GM21390 (cell line): ENCODE results near the gene CDPF1.
A peak's percentile ranks its signal among the peaks of the same experiment; 100 is the strongest.

ENCODE experiments used
- ATAC-seq: cut with Tn5 transposase; IDR thresholded peaks from one replicate; pipeline ENCODE4 v1.9.1; 2021; ENCODE audit not compliant: unreplicated experiment

CDPF1 gene

DNA sequence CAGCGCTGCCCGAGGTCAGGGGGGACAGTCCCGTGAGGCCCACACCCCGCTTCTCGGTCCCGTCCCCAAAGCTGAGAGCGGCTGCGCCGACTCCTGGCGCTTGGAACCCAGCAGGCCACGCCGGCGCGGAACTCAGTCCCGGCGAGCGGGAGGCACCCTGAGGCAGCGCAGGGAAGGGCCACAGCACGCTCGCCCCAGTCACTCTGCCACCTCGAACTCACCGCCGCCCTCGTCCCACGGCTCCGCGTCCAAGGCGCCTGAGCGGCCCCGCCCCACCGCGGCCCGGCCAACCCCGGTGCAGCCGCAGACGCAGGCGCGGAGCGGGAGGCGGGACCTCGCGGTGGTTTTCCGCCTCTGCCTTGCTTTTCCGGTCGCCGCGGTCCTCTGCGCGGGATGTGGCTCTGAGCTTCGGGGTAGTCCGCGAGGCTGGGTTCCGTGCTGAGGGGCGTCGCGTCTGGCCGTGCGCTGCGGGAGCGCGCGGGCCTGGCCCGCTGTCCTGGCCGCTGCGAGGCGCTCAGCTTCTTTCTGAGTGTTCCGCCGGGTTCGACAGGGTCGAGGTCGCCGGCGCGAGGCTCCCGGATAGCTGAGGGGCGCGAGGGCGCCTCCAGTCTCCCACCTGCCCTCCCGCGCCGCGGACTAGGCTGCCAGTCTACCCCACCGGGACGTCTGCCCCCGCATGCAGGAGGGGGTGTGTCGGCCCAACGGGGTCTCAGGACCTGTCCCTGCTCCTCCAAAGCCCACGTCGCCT, at the start of gene CDPF1:
Gene CDPF1 (minus strand): TSS at position 259 of the 748 bp plus-strand sequence. CDS start 2,009 bp downstream, outside the sequence.
- ATAC-seq: peak; percentile 80

DNA sequence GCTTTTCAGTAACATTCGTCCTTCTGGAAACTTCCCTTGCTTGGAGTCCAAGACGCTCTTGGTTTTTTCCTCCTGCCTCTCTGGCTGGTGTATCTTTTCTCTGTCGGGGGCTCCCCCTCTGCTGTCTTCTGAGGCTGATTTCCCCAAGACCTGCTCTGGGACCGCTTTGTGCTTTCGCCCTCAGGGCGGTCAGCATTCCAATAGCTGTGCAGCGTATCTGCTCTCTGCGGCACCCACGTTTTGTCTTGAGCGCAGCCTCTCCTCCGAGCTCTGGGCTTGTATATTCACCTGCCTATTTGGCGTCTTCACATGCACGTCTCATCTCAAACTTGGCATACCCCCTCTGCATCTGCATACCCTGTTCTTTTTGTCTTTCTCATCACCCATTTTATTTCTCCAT, 49.0 kb upstream of the CDPF1 start:
- ATAC-seq: no peak

DNA sequence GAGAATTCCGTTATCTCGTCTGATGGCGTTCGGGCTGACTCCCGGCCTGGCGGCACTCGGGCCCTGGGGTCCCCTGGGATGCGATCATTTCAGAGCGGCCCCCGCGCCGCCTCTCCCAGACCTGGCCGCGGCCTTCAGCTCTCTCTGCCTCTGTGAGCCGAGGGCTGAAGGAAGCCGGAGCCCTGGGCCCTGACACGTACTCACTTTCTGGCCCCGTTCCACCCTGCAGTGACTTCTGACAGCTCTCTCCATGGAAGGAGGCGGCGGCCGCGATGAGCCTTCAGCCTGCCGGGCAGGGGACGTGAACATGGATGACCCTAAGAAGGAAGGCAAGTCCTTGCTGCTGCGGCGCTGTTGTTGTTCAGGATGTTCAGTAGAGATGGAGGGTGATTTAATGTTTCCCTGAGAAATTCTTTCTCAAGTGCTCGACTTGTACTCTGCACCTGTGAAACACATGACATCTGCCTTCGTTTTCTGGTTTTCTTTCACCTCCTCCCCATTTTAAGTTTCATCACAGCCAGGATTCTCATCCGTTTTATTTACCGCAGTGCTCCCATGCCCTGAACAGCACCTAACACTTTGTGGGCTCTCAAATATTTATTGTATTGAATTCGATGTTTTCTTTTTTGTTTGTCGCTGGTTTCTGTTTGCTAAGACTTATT, 47.2 kb upstream of the CDPF1 start:
- peak; percentile 11 for ATAC-seq

DNA sequence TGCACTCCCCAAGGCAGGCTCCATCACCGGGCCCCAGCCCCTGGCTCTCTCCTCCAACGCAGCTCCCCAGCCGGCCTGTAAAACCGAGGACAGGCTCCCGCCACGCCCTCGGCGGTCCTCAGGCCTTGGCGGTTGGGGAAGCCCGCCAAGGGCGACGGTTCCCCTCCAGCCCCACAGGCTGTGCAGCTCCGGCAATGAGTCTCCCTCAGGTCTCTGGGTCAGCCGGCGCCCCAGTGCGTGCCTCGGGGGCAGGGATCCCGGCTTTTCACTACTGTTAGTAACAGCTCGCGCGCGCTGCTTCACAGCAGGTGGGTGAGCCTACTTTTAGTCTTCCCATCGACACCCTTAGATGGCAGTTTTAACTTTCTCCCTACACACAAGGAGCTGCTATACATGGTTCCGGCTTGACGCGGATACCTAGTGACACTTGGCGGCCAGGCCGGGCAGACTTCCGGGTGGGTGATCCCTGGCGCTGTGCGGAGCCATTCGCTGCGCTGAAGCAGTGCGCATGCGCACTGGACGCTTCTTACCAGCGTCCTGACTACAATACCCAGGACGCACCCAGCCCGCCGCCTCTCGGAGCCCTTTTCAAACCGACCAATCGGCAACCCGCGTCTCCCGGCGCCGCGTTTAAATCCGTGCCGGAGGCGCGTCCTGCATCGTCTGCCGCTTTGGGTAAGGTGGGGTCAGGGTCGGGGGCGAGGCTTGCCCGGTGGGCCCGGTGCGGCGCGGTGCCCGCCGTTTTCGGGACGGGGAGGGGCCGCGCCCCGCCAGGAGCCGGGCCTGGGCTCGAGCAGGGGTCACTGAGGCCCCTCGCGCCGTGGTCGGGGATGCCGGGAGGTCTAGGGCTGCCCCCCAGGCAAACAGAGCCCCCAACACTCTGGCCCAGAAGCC, 46.4 kb upstream of the CDPF1 start, which contains the start of gene GTSE1:
Gene GTSE1 (plus strand): TSS at position 614 of the 894 bp plus-strand sequence. CDS start 531 bp downstream, outside the sequence.
- peak; percentile 87 for ATAC-seq

DNA sequence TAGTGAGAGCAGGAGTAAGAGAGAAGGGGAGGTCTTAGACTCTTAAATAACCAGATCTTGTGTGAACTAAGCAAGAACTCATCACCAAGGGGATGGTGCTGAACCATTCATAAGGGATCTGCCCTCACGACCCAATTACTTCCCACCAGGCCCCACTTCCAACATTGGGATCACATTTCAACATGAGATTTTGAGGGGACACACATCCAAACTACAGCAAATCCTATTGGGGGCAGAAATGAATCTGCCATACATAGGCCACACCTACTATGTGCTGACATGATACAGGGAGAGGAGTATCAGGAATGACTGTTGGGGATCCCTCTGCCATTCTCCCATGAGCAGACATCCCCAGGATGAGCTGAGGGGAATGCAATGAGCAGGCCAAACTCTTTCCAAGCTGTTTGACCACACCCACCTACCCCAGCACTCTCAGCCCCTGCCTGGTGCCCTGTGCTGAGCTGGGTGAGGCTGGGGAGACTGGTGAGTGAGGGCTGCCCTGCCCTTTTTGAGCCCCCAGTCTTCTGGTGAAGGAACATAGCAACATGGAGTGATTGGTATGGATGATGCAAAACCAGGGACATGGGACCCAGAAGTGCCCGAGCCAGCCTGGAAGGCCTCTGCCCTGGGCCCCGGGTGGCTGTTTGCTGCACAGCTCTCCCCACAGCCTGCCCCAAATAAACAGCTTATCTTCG, 45.3 kb upstream of the CDPF1 start:
- no peak for ATAC-seq

- no peak for ATAC-seq
Observed at GRCh38 chr22:46294784-46295183, 44.7 kb upstream of the CDPF1 start.

GRCh38 chr22:46293577-46294260, 43.6 kb upstream of the CDPF1 start:
- ATAC-seq: no peak

DNA sequence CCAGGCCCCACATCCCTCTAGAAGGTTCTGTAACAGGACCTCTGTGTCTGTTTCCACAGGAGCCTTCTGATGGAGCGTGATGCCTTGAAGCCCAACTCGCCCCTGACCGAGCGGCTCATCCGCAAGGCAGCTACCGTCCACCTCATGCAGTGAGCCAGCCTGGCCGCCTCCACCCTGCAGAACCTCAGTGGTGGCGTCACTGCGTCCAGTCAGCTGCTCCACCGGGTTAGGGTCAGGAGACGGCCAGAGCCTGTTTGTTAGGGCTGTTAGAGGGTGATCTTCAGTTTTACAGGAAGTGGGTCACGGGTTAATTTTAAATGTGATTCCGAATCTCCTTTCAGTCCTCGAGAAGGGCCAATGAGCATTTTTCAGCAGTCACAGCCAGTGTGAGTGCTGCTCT, 42.6 kb upstream of the CDPF1 start:
- ATAC-seq: no peak

DNA sequence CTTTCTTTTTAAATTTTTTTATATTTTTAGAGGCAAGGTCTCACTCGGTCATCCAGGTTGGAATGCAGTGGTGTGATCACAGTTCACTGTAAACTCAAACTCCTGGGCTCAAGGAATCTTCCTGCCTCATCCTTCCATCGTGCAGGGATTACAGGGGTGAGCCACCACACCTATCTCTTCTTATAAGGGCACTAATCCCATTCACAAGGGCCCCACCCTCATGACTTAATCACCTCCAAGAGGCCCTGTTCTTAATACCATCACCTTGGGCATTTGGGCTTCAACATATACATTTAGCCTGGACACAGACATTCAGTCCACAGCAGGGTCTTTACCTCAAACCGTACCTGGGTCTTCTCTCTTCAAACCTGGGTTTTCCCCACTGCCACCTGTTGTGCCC, 42.1 kb upstream of the CDPF1 start:
- no peak for ATAC-seq

GRCh38 chr22:46290843-46291785, 41.0 kb upstream of the CDPF1 start:
- ATAC-seq: no peak

DNA sequence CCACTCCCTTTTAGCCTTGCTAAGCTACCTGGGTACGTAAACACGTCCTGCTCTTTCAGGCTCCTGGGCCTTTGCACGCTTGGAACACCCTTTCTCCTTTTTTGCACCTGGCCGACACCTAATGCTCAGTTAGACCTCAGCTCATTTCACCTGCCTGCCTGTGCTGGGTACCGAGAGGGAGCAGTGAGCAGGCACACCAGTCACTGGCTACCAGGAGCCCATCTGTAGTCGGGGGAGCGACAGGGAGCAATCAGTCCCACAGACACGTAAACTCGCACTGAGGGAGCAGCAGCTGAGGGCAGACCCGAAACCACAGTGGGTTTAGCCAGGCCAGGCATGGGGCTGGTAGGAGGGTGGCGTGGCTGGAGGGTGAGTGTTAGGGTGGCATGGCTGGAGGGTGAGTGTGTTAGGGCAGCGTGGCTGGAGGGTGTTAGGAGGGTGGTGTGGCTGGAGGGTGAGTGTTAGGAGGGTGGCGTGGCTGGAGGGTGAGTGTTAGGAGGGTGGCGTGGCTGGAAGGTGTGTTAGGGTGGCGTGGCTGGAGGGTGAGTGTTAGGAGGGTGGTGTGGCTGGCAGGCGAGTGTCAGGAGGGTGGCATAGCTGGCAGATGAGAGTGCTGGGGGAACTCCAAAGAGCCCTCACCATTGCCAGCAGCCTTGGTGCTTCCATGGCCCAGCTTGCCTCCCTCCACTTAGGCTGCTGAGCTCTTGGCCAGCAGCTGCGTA, 40.2 kb upstream of the CDPF1 start:
- no peak for ATAC-seq

GRCh38 chr22:46289244-46289891, 39.3 kb upstream of the CDPF1 start:
- no peak for ATAC-seq

- ATAC-seq: no peak
Observed at GRCh38 chr22:46288846-46289243, 38.8 kb upstream of the CDPF1 start.

- ATAC-seq: peak; percentile 81
Observed at GRCh38 chr22:46287873-46288751, 38.0 kb upstream of the CDPF1 start.

DNA sequence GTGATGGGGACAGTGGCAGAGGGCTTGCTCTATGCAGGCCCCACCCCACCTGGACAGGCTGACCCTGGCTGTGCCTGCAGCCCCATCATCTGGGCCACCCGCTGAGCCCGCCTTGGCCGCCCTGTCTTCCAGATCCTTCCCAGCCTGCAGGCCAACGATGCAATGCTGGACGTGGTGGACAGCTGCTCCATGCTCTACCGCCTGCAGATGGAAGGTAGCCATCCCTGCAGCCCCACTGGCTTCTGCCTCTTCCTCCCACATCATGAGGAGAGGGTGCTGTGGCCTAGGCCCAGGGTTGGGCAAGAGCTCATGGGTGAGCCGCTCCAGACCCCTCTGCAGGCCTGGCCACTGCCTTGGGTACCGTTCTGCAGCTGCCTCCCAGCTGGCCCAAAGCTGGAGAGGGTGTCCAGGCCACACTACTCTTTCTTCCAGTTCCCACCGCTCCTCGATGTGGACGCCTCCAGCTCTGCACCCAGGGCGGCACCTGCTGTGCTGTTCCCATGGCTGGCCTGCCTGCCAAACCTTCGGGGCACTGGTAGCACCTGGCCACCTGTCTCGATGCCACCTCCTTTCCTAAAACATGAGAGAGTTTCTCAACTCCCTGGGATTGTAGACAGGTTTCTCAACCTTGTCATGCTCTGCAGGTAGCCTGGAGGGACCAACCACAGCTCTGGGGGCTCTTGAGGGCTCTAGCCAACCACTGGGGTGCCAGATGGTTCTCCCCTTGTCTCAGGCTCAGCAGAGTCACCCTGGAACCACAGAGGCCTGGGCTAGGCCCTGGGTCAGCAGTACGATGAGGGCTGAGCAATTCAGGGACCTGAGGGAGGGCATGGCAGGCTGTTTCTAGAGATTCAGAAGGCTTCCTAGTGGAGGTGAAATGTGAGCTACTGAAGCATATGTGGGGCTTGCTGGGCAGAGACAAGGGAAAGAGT, 37.1 kb upstream of the CDPF1 start:
- ATAC-seq: no peak

DNA sequence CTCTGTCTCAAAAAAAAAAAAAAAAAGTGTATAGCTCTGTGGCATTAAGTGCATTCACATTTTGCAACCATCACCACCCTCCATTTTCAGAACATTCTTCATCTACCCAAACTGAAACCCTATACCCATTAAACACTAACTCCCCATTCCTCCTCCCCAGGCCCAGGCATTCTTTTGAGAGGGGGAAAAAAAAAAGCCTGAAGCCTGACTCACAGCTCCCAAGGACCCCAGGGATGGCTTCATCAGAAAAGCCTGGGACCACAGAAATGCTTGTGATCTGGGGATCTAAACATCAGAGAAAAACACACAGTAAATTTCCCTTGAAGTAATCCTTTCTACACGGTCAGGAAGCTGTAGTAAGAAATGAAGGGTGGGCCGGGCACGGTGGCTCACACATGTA, 35.9 kb upstream of the CDPF1 start:
- no peak for ATAC-seq
